Measurements from ENCODE around the gene FKBP1B. TPM values are rescaled to one million over a fixed set of nuclear protein-coding genes. Genes with fewer than 3 reads are reported as not detected.

FKBP1B gene
- total and polyA plus RNA-seq, 2 donors (not counting 3 experiments of a cell fraction or from before 2014, with no cell fraction given): 12.9 to 40.2 TPM

GRCh38 chr2:24038786-24039499, 10.6 kb upstream of the FKBP1B start:
- Histone ChIP-seq H2AFZ (ENCODE audit: low read depth, low read length) (no peak overlapping the region), H3K9me3 (replicated peaks; ENCODE audit: control insufficient read depth, insufficient read depth, low read length) (no peaks in the 10 kb centered on the region), H3K36me3 (ENCODE audit: control insufficient read depth in 2 of 2, extremely low read depth in 1 of 2, insufficient read depth in 2 of 2, low read length in 2 of 2) (peaks cover 7 to 12% of the 10 kb centered on the region in 2 experiments), H3K9me1 (replicated peaks; ENCODE audit: control insufficient read depth, extremely low read depth, insufficient read depth, low read length) (no peaks in the 10 kb centered on the region), H3K4me3 (replicated peaks in 1 of 3; ENCODE audit: insufficient read depth in 1 of 3, low read depth in 1 of 3, low read length in 3 of 3) (no peak overlapping the region), H3K27ac (ENCODE audit: insufficient read depth, low read depth, low read length) (no peak overlapping the region), H3K4me2 (ENCODE audit: insufficient read depth, low read length) (no peak overlapping the region), H4K20me1 (replicated peaks; ENCODE audit: control insufficient read depth, extremely low read depth, insufficient read depth, low read length) (no peaks in the 10 kb centered on the region), H3K79me2 (ENCODE audit: control insufficient read depth, insufficient read depth, low read length) (peaks cover 25% of the 10 kb centered on the region), H3K27me3 (ENCODE audit: control insufficient read depth in 2 of 2, insufficient read depth in 2 of 2, low read length in 2 of 2) (no peaks in the 10 kb centered on the region), H3K9ac (replicated peaks; ENCODE audit: extremely low read depth, insufficient read depth, low read length) (no peak overlapping the region), H3K4me1 (ENCODE audit: control insufficient read depth, extremely low read depth, insufficient read depth, low read length) (no peaks in the 10 kb centered on the region)
- TF ChIP-seq EZH2 (IDR thresholded peaks at IDR 0.05; ENCODE audit: borderline replicate concordance, low read depth, low read length, severe bottlenecking) (no peak), MYC (IDR thresholded peaks at IDR 0.05; ENCODE audit: low read depth, low read length) (no peak), GATA2 (IDR thresholded peaks at IDR 0.05; ENCODE audit: insufficient read depth, insufficient read length, low read depth, low read length) (no peak)
- TF ChIP-seq, protein P1, sequence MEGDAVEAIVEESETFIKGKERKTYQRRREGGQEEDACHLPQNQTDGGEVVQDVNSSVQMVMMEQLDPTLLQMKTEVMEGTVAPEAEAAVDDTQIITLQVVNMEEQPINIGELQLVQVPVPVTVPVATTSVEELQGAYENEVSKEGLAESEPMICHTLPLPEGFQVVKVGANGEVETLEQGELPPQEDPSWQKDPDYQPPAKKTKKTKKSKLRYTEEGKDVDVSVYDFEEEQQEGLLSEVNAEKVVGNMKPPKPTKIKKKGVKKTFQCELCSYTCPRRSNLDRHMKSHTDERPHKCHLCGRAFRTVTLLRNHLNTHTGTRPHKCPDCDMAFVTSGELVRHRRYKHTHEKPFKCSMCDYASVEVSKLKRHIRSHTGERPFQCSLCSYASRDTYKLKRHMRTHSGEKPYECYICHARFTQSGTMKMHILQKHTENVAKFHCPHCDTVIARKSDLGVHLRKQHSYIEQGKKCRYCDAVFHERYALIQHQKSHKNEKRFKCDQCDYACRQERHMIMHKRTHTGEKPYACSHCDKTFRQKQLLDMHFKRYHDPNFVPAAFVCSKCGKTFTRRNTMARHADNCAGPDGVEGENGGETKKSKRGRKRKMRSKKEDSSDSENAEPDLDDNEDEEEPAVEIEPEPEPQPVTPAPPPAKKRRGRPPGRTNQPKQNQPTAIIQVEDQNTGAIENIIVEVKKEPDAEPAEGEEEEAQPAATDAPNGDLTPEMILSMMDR (IDR thresholded peaks at IDR 0.05; ENCODE audit: extremely low read depth in 1 of 2, insufficient read depth in 1 of 2, low read depth in 1 of 2, low read length in 2 of 2): no peak
- dilution Hi-C loops (cut with MboI; ENCODE audit: extremely low pct_ligation_motif_present, low sequenced_read_pairs): no loop called here
- ChIA-PET POLR2A (no interaction called here), CTCF (no interaction called here)
- no peak for DNase-seq (ENCODE audit: low read depth, low spot score)
- intact Hi-C loops (cut with micrococcal nuclease): no loop called here
- no TSS peak for BruUV-seq (replicated peaks)
- no peak for FAIRE-seq

GRCh38 chr2:24040511-24040910, 9.0 kb upstream of the FKBP1B start:
- TF ChIP-seq POLR2A (IDR thresholded peaks at IDR 0.05; ENCODE audit: low read depth, low read length) (no peak), JUN (IDR thresholded peaks at IDR 0.05; ENCODE audit: borderline replicate concordance, insufficient read depth, insufficient read length, low read depth) (no peak), FOS (IDR thresholded peaks at IDR 0.05; ENCODE audit: borderline replicate concordance, insufficient read depth, low read length) (no peak)
- TF ChIP-seq, protein P1 (IDR thresholded peaks at IDR 0.05; ENCODE audit: extremely low read depth in 1 of 2, insufficient read depth in 1 of 2, low read depth in 1 of 2, low read length in 2 of 2): no peak
- CTCF ChIA-PET: no interaction called here
- H3K36me3 ChIP-seq (ENCODE audit: control insufficient read depth in 2 of 2, extremely low read depth in 1 of 2, insufficient read depth in 2 of 2, low read length in 2 of 2): peaks cover 7 to 12% of the 10 kb centered on the region in 2 experiments
- dilution Hi-C loops (cut with MboI; ENCODE audit: extremely low pct_ligation_motif_present, low sequenced_read_pairs): no loop called here
- H2AFZ ChIP-seq (ENCODE audit: low read depth, low read length): no peak overlapping the region
- no peaks in the 10 kb centered on the region for H3K9me1 ChIP-seq (replicated peaks; ENCODE audit: control insufficient read depth, extremely low read depth, insufficient read depth, low read length)
- no peaks in the 10 kb centered on the region for H4K20me1 ChIP-seq (replicated peaks; ENCODE audit: control insufficient read depth, extremely low read depth, insufficient read depth, low read length)
- no peaks in the 10 kb centered on the region for H3K9me3 ChIP-seq (replicated peaks; ENCODE audit: control insufficient read depth, insufficient read depth, low read length)
- no peak overlapping the region for H3K4me3 ChIP-seq (replicated peaks in 1 of 3; ENCODE audit: insufficient read depth in 1 of 3, low read depth in 1 of 3, low read length in 3 of 3)
- no TSS peak for BruUV-seq (replicated peaks)
- H3K9ac ChIP-seq (replicated peaks; ENCODE audit: extremely low read depth, insufficient read depth, low read length): no peak overlapping the region
- intact Hi-C loops (cut with micrococcal nuclease): no loop called here
- DNase-seq (ENCODE audit: low read depth, low spot score): no peak
- H3K4me2 ChIP-seq (ENCODE audit: insufficient read depth, low read length): no peak overlapping the region
- no peak for FAIRE-seq
- POLR2A ChIA-PET: no interaction called here
- H3K79me2 ChIP-seq (ENCODE audit: control insufficient read depth, insufficient read depth, low read length): peaks cover 29% of the 10 kb centered on the region
- no peaks in the 10 kb centered on the region for H3K27me3 ChIP-seq (ENCODE audit: control insufficient read depth in 2 of 2, insufficient read depth in 2 of 2, low read length in 2 of 2)
- no peaks in the 10 kb centered on the region for H3K4me1 ChIP-seq (ENCODE audit: control insufficient read depth, extremely low read depth, insufficient read depth, low read length)
- no peak overlapping the region for H3K27ac ChIP-seq (ENCODE audit: insufficient read depth, low read depth, low read length)
